GM12878 (cell line): ENCODE results near the gene ELAVL3. TPM values are rescaled to one million over a fixed set of nuclear protein-coding genes. Genes with fewer than 3 reads are reported as not detected.

Experiments
- BACH1 ChIP-seq: fragments of 450-650 bp; IDR thresholded peaks from 2 replicates; pipeline ENCODE4 v1.6.1; 2017; ENCODE audit warnings: mild to moderate bottlenecking, borderline replicate concordance
- CREB1 ChIP-seq: IDR thresholded peaks from 2 replicates; pipeline ENCODE4 v1.6.1; 2012; ENCODE audit warnings: low read depth, mild to moderate bottlenecking, inconsistent platforms
- E4F1 ChIP-seq: fragments of 450-650 bp; IDR thresholded peaks from 2 replicates; pipeline ENCODE4 v1.6.1; 2018; ENCODE audit warnings: borderline replicate concordance, mild to moderate bottlenecking; ENCODE audit not compliant: partially characterized antibody
- FOS ChIP-seq: IDR thresholded peaks from 3 replicates; pipeline ENCODE4 v1.6.1; 2011; ENCODE audit warnings: borderline replicate concordance; ENCODE audit not compliant: insufficient read length; ENCODE audit errors: extremely low read depth
- HDAC2 ChIP-seq: fragments of 200-600 bp; sonication (generic); IDR thresholded peaks from 2 replicates; pipeline ENCODE4 v1.6.1; 2017
- IRF3 ChIP-seq: fragments of 450-650 bp; IDR thresholded peaks from 2 replicates; pipeline ENCODE4 v1.6.1; 2014; ENCODE audit warnings: mild to moderate bottlenecking
- LARP7 ChIP-seq: fragments of 450-650 bp; IDR thresholded peaks from 2 replicates; pipeline ENCODE4 v1.6.1; 2017; ENCODE audit warnings: mild to moderate bottlenecking
- MAX ChIP-seq: IDR thresholded peaks from 2 replicates; pipeline ENCODE4 v1.6.1; 2012; ENCODE audit warnings: low read depth, low read length, improper control_type of control experiment
- NFXL1 ChIP-seq: fragments of 450-650 bp; IDR thresholded peaks from 2 replicates; pipeline ENCODE4 v1.6.1; 2017; ENCODE audit warnings: antibody characterized with exemption, mild to moderate bottlenecking, borderline replicate concordance
- NR2C1 ChIP-seq: fragments of 450-650 bp; IDR thresholded peaks from 2 replicates; pipeline ENCODE4 v1.6.1; 2017; ENCODE audit warnings: antibody characterized with exemption, mild to moderate bottlenecking, moderate library complexity
- NR2F1 ChIP-seq: fragments of 450-650 bp; conservative IDR thresholded peaks from 2 replicates; pipeline ENCODE4 v1.6.1; 2017; ENCODE audit warnings: mild to moderate bottlenecking
- PAX8 ChIP-seq: fragments of 450-650 bp; IDR thresholded peaks from 2 replicates; pipeline ENCODE4 v1.6.1; 2017; ENCODE audit warnings: mild to moderate bottlenecking, moderate library complexity
- RAD21 ChIP-seq: IDR thresholded peaks from 2 replicates; pipeline ENCODE4 v1.6.1; 2011; ENCODE audit warnings: mild to moderate bottlenecking, low read depth, low read length, moderate library complexity; ENCODE audit not compliant: insufficient read depth
- SMAD5 ChIP-seq: IDR thresholded peaks from 2 replicates; pipeline ENCODE4 v1.6.1; 2016; ENCODE audit warnings: antibody characterized with exemption, low read depth
- SP1 ChIP-seq: IDR thresholded peaks from one replicate; pipeline ENCODE4 v1.6.1; 2011; ENCODE audit warnings: low read depth, low read length
- SRF ChIP-seq, 2 experiments: IDR thresholded peaks; 2 replicates each; pipeline ENCODE4 v1.6.1; 2011; ENCODE audit warnings: low read depth in 2 of 2, low read length in 2 of 2, mild to moderate bottlenecking in 1 of 2, moderate library complexity in 1 of 2
- STAT1 ChIP-seq: fragments of 450-650 bp; conservative IDR thresholded peaks from 2 replicates; pipeline ENCODE4 v1.6.1; 2014; ENCODE audit warnings: antibody characterized with exemption, mild to moderate bottlenecking
- SUZ12 ChIP-seq: fragments of 200-600 bp; sonication (generic); IDR thresholded peaks from one replicate; pipeline ENCODE4 v1.6.1; 2018; ENCODE audit warnings: antibody characterized with exemption, mild to moderate bottlenecking; ENCODE audit not compliant: unreplicated experiment
- TCF7 ChIP-seq: IDR thresholded peaks from 2 replicates; pipeline ENCODE4 v1.6.1; 2014; ENCODE audit warnings: antibody characterized with exemption, borderline replicate concordance
- ZNF217 ChIP-seq: fragments of 450-650 bp; IDR thresholded peaks from 2 replicates; pipeline ENCODE4 v1.6.1; 2017; ENCODE audit warnings: antibody characterized with exemption, mild to moderate bottlenecking
- polyA plus RNA-seq, 11 experiments: library from polyadenylated mRNA; depleted of rRNA in 4 of 11; unstranded in 6 of 11; stranded (reverse) in 5 of 11; fragments of >200 nt; fragmentation: Nextera tagmentation in 4 of 11; fragmentation: Illumina TruSeq in 1 of 11; extraction: Ambion mirVana in 4 of 11; extraction: Trizol in 1 of 11; gene quantifications; 1 replicate in 1 of 11; 2 replicates in 10 of 11; pipeline versions ENCODE4 v1.2.1 to v1.2.3, GENCODE V29; 2011 to 2016; ENCODE audit warnings: inconsistent platforms in 2 of 11, missing spikeins in 2 of 11, low read depth in 1 of 11
- total RNA-seq, 4 experiments: library from RNA; depleted of rRNA in 3 of 4; stranded (reverse); fragments of >200 nt in 3 of 4; fragmentation: Illumina TruSeq in 1 of 4; extraction: Trizol in 1 of 4; gene quantifications; 2 replicates each; pipeline versions ENCODE4 v1.2.1 to v1.2.3, GENCODE V29; 2013 to 2021
- TF ChIP-seq, protein P1 (sequence below), 3 experiments: IDR thresholded peaks in 2 of 3; conservative IDR thresholded peaks in 1 of 3; 2 replicates each; pipeline ENCODE4 v1.5.1; 2011; ENCODE audit warnings: low read depth in 3 of 3, low read length in 3 of 3, mild to moderate bottlenecking in 3 of 3, control low read depth in 2 of 3, moderate library complexity in 2 of 3, inconsistent platforms in 1 of 3, mixed read lengths in 1 of 3; ENCODE audit not compliant: control insufficient read depth in 2 of 3, insufficient read depth in 1 of 3; ENCODE audit errors: extremely low read depth in 1 of 3
- TF ChIP-seq, protein P2 (sequence below): IDR thresholded peaks from 2 replicates; pipeline ENCODE4 v1.6.1; 2011; ENCODE audit warnings: mild to moderate bottlenecking, low read depth, low read length, moderate library complexity; ENCODE audit not compliant: insufficient replicate concordance
- TF ChIP-seq, protein P3 (sequence below): fragments of 450-650 bp; IDR thresholded peaks from 2 replicates; pipeline ENCODE4 v1.6.1; 2017; ENCODE audit warnings: low read depth, mild to moderate bottlenecking, moderate library complexity

ELAVL3 gene
- total and polyA plus RNA-seq, 10 of the 15 experiments (the other 5 are each of a cell fraction or from before 2014, with no cell fraction given) = under 0.01 to 0.05 (median 0.01) TPM; not detected in 7

DNA sequence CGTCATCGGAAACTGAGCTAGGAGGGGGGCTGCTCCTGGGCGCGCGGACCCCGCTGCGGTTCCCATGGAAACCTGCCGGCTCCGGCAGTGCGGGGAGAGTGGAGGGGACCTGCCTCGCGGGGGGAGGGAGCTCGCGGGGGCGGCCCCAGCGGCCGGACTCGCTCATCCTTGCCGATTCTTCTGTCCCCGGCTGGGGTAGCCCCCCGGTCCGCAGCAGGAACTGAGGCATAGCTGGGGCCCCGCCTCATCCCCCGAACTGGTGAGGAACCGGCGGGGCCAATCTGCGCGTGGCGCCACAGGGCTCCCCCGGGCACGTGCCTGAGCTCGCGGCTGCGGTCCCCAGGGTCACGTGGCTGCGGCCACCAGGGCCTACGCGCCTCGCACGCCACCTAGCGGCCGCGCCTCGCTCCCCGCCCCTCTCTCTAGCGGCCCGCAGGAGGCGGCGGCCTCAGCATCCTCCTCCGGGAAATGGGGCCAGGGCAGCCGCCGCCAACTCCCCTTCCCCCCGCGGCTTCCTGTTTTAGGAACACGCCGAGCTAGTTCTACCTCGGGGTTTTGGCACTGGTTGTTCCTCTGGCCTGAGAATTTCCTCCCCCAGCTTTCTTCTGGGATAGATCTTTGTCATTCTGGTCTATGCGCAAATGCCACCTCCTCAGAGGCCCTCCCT lies 1.7 kb upstream of the ELAVL3 start (continued):
- no peak for TF ChIP-seq TCF7
- peak; percentile 46 for TF ChIP-seq SP1
- TF ChIP-seq NR2C1 = no peak
- TF ChIP-seq STAT1 = peak; percentile 86; the same call in 1 of the 2 replicates
- no peak for TF ChIP-seq E4F1
- TF ChIP-seq SRF (IDR thresholded peaks at IDR 0.05; ENCODE audit: low read depth in 2 of 2, low read length in 2 of 2) = no peak
- TF ChIP-seq SUZ12 = no peak
- TF ChIP-seq PAX8 = no peak
- TF ChIP-seq ZNF217 = peak; percentile 75; the same call in 1 of the 2 replicates
- peak; percentile 69 for TF ChIP-seq RAD21
- TF ChIP-seq, protein P1, sequence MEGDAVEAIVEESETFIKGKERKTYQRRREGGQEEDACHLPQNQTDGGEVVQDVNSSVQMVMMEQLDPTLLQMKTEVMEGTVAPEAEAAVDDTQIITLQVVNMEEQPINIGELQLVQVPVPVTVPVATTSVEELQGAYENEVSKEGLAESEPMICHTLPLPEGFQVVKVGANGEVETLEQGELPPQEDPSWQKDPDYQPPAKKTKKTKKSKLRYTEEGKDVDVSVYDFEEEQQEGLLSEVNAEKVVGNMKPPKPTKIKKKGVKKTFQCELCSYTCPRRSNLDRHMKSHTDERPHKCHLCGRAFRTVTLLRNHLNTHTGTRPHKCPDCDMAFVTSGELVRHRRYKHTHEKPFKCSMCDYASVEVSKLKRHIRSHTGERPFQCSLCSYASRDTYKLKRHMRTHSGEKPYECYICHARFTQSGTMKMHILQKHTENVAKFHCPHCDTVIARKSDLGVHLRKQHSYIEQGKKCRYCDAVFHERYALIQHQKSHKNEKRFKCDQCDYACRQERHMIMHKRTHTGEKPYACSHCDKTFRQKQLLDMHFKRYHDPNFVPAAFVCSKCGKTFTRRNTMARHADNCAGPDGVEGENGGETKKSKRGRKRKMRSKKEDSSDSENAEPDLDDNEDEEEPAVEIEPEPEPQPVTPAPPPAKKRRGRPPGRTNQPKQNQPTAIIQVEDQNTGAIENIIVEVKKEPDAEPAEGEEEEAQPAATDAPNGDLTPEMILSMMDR (IDR thresholded peaks at IDR 0.05 in 2 of 3, conservative IDR thresholded peaks at IDR 0.05 in 1 of 3; ENCODE audit: control insufficient read depth in 2 of 3, extremely low read depth in 1 of 3, insufficient read depth in 1 of 3, low read depth in 3 of 3, low read length in 3 of 3) = peak; percentile 83 to 99 (median 93); a peak in 5 of 6 replicates
- no peak for TF ChIP-seq HDAC2
- peak; percentile 88 for TF ChIP-seq NR2F1
- TF ChIP-seq, protein P2, sequence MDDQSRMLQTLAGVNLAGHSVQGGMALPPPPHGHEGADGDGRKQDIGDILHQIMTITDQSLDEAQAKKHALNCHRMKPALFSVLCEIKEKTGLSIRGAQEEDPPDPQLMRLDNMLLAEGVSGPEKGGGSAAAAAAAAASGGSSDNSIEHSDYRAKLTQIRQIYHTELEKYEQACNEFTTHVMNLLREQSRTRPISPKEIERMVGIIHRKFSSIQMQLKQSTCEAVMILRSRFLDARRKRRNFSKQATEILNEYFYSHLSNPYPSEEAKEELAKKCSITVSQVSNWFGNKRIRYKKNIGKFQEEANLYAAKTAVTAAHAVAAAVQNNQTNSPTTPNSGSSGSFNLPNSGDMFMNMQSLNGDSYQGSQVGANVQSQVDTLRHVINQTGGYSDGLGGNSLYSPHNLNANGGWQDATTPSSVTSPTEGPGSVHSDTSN = no peak
- no peak; the same call in 1 of the 2 replicates for TF ChIP-seq CREB1
- TF ChIP-seq MAX = peak; percentile 98
- TF ChIP-seq FOS = no peak
- peak; percentile 95 for TF ChIP-seq BACH1
- no peak for TF ChIP-seq NFXL1
- peak; percentile 92 for TF ChIP-seq LARP7
- peak; percentile 16; the same call in 1 of the 2 replicates for TF ChIP-seq IRF3
- TF ChIP-seq, protein P3, sequence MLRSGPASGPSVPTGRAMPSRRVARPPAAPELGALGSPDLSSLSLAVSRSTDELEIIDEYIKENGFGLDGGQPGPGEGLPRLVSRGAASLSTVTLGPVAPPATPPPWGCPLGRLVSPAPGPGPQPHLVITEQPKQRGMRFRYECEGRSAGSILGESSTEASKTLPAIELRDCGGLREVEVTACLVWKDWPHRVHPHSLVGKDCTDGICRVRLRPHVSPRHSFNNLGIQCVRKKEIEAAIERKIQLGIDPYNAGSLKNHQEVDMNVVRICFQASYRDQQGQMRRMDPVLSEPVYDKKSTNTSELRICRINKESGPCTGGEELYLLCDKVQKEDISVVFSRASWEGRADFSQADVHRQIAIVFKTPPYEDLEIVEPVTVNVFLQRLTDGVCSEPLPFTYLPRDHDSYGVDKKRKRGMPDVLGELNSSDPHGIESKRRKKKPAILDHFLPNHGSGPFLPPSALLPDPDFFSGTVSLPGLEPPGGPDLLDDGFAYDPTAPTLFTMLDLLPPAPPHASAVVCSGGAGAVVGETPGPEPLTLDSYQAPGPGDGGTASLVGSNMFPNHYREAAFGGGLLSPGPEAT = no peak; the same call in 1 of the 2 replicates
- no peak for TF ChIP-seq SMAD5
